Measurements from ENCODE around the gene MON2.

DNA sequence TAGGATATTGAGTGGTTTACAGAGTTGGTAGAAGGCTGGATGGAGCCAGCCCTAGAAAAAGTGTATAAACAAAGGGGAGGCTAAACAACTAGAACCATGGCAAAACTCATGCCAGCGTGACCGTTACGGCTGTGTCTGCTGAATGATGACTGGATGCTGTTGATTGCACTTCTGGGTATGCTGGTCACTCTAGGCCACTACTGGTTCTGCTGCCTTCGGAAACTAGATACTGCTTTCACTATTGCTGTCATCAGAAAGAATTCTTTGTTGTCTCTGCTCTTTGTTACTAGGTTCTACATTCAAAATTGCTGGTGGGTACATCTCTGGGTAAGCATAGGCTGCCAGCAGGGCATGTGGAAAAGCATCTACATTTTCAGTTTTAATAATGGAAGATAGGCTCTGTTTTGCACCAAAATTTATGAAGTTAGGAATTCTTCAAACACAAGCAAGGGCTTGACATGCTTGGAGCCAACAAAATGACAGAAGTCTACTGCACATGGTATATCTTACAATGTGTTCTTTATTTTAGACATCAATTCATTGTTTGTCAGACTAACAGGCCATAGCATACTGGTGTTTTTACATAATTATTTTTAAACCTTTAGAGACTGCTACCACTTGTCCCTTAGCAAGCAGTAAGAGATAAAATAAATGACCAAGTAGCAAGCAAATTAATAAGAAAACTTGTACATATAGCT, 15.4 kb downstream of the MON2 start:
- TF ChIP-seq CTCF (IDR thresholded peaks at IDR 0.05; ENCODE audit: borderline replicate concordance, extremely low read depth, low read length, poor library complexity, severe bottlenecking) = no peak
- TF ChIP-seq EZH2 (IDR thresholded peaks at IDR 0.05; ENCODE audit: borderline replicate concordance, low read depth, low read length, severe bottlenecking) = no peak
